Right renal cortex interstitium (tissue), 3 donors: ENCODE results near the gene SEZ6L. TPM values are rescaled to one million over a fixed set of nuclear protein-coding genes. Genes with fewer than 3 reads are reported as not detected.

ENCODE experiments used
- DNase-seq, 3 donors: peaks; one replicate each; pipeline ENCODE4 v3.0.0-alpha.2; 2013; ENCODE audit warnings: low read depth in 3 of 3, low spot score in 2 of 3
- polyA plus RNA-seq, 3 donors: library from polyadenylated mRNA; unstranded; fragments of 120-200 nt; gene quantifications; one replicate each; pipeline ENCODE4 v1.2.1, GENCODE V29; 2013; ENCODE audit not compliant: insufficient read length in 3 of 3

Gene SEZ6L
- polyA plus RNA-seq, 3 donors = 0.15 to 0.27 (median 0.17) TPM

GRCh38 chr22:26327306-26327705, 158.0 kb downstream of the SEZ6L start:
- no peak for DNase-seq

DNA sequence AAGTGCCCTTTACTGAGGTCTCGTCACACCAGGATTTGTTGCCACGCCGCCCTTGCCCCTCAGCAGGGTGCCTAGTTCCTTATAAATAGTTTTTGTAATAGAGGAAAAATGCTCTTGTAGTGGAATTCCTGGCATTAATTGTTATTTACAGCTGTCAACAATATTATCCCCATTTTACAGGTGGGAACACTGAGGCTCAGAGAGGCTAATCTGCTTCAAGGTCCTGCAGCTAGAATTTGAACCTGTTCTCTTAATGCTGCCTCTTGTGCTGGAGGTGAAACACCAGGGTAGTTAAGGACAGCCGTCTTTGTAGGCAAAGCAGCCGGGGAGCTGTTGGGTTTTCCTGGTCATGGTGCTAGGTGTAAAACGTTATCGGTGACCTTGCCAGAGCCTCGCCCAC, 159.0 kb downstream of the SEZ6L start:
- no peak for DNase-seq

DNA sequence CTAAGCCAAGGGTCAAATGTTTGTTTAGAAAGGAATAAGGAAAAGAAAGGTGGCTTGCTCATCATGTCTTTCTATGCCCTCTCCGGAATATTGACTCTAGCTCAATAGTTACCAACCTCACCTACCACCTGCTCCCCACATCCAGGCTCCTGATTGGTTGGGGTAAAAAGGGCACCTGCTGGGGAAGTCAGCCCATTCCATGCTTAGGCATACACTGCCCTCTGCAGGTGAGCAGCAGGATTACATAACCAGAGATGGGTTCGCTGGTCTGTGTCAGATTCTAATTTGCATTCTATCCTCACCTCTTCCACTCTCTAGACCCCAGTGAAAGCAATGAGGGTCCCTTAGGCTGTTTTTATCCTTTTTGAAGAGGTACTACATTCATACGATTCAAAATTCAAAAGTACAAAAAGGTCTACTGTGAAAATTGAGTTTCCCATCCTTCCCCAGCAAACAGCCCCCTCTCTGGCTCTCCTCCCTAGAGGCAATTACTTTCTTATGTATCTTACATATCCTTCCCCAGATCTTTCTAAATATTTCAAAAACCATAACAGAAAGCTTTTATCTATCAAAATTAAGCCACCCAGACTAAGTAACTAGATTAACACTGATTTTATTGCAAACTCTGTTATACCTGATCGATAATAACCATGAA, 161.8 kb downstream of the SEZ6L start:
- peak in 2 of 3 donors; percentile 7 to 13 for DNase-seq

- DNase-seq = no peak
Measured at GRCh38 chr22:26333088-26333800, 164.0 kb downstream of the SEZ6L start.

DNA sequence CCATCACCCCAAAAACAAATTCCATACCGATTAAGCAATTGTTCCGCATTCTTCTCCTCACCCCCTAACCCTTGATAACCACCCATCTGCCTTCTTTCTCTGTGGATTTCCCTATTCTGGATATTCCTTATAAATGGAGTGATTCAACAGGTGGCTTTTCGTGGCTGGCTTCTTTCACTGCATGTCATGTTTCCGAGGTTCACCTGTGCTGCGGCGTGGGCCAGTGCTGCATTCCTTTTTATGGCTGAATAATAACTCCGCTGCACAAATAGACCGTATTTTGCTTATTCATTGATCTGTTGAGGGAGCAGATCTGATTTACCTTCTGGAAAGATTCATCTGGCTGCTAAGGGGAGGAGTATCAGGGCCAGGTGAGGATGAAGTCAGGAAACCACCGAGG, 165.0 kb downstream of the SEZ6L start:
- DNase-seq = no peak

DNA sequence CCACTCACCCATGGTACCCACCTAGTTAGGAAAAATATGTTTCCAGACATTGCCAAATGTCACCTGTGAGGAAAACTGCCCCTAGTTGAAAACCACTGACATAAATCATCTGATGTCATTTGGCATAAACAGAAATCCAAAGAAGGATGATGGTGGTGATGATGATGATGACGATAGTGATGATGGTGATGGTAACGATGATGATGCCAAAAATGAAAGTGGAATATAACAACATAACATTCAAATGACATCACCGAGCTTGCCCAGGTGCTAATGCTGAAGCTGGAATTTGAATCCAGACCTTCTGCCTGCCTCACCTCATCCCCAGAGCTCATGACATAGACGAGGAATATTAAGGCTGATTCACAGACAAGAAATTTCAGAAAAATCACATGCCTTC, 167.5 kb downstream of the SEZ6L start:
- no peak for DNase-seq

DNA sequence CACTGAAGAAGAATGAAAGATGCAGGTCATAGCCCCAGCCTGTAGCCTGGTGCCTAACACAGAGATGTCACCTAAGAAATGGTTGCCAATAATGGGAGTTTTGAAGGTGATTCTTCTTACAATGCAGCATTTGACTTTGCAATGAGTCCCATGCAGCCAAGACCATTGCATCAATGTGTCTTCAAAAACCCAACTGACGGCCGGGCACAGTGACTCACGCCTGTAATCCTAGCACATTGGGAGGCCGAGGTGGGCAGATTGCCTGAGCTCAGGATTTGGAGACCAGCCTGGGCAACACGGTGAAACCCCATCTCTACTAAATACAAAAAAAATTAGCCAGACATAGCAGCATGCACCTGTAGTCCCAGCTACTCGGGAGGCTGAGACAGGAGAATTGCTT, 170.5 kb downstream of the SEZ6L start:
- no peak for DNase-seq

GRCh38 chr22:26342745-26343410, 173.6 kb downstream of the SEZ6L start:
- no peak for DNase-seq

- DNase-seq = no peak
Measured at GRCh38 chr22:26345496-26345895, 176.2 kb downstream of the SEZ6L start.

GRCh38 chr22:26348810-26349526, 179.7 kb downstream of the SEZ6L start:
- no peak for DNase-seq

- no peak for DNase-seq
Measured at GRCh38 chr22:26354707-26355106, 185.4 kb downstream of the SEZ6L start.

- DNase-seq = no peak
Measured at GRCh38 chr22:26357281-26357680, 188.0 kb downstream of the SEZ6L start.

GRCh38 chr22:26357813-26358212, 188.6 kb downstream of the SEZ6L start:
- no peak for DNase-seq

DNA sequence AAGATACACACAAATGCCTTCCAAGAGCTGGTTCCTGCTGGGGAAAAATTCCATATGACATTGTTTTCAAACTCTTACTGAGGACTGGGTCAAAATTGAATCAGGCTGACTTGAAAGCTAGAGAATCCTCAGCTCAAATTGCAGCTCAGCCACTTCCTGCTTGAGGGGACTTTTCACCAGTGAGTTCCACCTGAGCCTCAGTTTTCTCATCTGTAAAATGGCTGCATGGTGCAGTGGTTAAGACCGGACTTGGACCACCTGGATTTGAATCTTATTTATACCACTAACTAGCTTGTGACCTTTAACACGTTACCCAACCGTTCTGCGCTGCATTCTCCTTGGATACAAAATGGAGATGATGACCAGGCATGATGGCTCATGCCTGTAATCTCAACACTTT, 189.9 kb downstream of the SEZ6L start:
- no peak for DNase-seq

DNA sequence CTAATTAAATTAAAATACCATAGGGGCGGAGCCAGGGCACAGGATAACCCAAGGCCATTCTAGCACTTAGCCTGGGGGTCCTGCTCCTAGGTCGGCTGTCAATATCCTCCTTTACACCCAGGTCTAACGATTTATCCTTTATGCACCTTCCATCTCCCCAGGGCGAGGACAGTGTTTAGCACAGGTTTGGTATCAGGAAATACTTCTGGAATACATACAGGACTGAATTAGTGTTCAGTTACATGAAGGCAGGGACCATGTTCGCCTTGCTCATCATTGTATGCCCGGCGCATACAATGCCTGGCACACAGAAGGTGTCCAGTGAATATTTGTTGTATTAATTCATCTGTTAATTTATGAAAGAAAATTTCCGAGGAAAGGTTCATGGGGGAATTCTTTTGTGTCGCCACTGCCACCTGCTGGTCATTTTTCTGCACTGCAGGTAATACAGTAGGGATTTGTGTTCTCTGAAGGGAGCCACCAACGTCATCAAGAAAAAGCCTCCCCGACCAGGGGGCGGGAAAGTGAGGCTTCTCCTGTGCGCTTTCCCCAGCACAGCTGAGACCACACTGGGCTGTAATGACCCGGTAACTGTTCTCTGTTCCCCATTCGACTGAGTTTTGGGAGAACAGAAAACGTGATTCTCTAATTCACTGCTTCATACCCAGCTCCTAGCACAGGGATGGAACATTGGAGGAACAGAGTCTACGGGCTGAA, 191.1 kb downstream of the SEZ6L start:
- peak; percentile 48 to 78 (median 70) for DNase-seq

GRCh38 chr22:26362471-26362870, 193.2 kb downstream of the SEZ6L start:
- no peak for DNase-seq

GRCh38 chr22:26364066-26365015, 195.1 kb downstream of the SEZ6L start:
- DNase-seq = peak; percentile 52 to 62 (median 56)

GRCh38 chr22:26367402-26368245, 198.4 kb downstream of the SEZ6L start:
- no peak for DNase-seq

DNA sequence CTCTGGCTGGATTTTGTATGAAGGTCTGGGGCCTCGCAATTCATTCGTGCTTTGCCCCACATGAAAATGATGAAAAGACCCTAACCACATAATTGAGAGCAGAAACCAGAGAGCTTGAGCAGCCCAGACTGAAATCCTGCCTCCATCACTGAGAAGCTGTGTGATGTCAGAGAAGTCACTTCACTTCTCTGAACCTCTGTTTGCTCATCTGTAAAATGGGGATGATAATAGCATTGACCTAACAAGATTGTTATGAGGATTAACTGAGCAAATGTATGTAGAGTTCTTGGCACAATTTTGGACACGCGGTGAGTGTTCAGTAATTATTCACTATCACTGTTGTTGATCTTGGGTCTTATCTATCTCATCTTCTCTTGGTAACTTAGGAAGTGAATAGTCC, 203.6 kb downstream of the SEZ6L start:
- no peak for DNase-seq
